NOMO-1 treated with dmso at 0.1 percent for 144 hours (cell line): ENCODE measurements around the gene SPSB4.
A peak's percentile ranks its signal among the peaks of the same experiment; 100 is the strongest.

Experiments
- DNase-seq: peaks from one replicate; lab custom pipeline; 2025; ENCODE audit not compliant: unreplicated experiment; lab: John Stamatoyannopoulos, UW

The SPSB4 gene

DNA sequence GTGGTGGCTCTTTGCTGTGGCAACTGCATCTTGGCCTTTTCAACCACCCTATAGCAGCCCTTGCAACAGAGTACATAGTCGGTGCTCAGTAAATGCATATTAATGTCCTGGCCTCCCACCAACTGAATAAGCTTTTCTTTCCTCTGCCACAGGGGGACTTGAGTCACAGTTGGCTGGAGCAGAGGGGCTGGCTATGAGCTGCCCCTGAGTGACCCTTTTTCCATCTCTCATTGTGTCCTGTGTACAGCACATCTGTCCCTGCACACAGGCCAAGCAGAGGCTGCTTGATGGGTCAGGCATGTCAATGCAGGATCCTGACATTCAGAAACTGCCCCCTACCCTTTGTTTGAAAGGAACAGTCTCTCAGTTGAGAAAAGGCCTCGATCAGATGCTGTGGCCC lies 22.4 kb downstream of the SPSB4 start:
- DNase-seq = no peak

DNA sequence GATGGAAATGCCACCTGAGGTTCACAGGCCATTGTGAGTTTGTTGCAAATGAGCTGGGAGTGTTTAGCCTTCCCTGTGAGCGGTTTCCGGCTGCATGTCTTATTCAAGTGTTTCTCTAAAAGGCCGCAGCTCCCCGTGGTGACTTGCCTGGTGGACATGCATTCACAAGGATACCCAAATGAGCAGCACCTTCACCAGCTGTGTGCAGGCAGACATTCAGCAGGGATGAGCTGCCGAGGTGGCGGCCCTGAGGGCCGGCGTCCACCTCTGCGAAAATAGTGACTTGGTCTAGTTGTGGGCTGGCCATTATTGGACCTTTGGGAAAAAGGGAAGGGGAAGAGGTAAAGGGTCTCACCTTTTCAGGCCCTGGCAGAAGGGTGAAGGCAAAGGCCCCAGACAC lies 23.4 kb downstream of the SPSB4 start:
- DNase-seq = no peak

DNA sequence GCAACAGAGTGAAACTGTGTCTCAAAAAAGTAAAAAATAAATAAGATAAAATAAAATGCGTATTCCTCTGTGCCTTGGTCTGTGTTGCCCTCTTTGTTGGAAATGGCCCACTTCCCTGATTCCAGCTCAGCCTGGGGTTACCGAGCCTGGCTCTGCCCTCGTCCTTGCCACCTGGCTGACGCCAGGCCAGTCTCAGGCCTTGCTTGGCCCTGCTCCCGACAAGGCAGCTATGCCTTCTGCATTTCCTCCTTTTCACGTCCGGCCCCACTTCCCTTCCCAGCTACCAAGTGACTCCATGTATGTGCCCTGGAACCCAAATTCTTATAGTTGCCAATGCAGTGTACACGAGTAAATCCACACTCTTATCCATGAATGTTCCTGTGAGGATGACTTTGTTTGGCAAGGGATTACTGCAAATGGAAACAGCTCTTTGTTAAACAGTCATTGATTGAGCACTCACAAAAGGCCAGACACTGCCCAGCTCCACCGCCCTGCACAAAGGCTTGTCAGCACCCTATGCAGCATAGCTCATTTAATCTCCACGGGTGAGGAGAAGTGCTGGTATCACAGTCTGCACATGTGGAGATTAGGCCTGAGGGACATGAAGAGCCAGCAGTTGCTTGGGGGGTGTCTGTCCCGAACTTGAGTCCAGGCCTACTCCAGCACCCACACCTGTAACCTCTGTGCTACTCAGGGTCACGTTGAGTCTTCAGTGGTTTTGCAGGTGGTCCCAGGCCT lies 25.1 kb downstream of the SPSB4 start:
- DNase-seq = no peak

DNA sequence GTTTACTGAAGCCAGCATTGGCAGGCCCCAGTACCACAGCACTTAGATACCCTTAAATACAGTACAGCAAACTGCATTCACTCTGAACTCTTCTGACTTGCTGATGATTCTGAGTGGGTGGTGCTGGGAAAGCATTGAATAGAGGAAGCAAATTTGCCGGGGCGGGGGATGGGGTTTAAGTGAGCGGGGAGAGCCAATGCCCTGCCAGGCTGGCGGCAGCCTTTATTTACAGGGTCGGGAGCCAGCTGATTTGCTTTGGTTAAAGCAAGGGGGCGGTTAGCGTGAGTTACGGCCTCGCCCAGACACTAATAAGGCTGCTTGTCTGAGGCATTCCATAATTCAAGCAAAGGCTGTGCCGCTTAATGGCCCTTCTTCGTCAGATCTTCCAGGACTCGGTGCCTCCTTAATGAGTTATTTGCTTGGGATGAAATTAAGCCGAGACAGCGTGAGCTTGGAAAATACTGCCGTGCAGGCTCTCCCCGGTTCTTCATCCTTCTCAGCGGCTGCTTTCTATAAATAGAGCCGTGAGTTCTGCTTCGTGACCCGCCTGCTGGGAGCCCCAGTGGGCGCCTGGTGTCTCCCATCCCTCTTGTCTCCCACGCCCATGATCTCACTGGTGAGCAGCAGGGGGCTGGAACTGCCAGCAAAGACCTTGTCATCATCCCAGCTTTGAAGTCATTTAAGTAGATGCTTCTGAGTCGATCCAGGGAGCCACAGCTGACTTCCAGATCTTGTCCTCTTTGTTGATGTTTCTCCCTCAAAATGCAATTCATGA lies 25.8 kb downstream of the SPSB4 start:
- peak; percentile 53 for DNase-seq

DNA sequence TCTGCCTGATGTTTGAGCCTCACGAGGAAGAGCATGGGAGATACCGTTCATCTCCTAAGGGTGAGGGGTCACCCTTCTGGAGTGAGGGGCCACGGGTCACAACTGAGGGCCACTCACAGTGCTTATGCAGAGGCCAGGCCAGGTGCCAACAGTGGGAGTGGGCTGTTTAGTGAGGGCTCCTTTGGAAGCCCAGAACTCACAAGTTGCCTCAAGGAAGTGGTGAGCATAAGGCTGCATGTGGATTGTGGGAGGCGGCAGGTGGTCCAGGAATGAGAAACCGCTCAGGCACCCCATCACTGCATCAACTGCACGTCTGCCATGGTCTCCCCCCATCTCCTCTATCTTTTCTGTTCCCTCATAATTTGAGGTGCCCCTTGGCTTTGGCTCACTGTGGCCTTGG lies 26.5 kb downstream of the SPSB4 start:
- DNase-seq = no peak

DNA sequence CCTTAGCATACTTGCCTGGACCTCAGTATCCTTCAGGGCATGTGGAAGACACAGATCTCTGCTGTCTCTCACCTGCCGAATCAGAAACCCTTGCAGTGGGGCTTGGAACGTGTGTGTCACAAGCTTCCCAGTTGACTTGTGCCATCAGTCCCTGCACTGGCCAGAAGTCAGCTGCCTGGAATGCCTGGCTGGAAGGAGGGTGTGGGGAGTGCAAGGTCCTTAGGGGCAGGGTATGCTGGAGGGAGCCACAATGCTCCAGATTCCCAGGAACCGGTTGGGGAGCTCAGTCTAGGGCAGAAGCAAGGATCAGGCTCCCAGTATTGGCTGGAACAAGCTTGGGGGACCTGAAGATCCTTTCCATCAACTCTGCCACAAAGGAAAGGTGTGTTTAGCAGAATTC lies 27.1 kb downstream of the SPSB4 start:
- DNase-seq = no peak

DNA sequence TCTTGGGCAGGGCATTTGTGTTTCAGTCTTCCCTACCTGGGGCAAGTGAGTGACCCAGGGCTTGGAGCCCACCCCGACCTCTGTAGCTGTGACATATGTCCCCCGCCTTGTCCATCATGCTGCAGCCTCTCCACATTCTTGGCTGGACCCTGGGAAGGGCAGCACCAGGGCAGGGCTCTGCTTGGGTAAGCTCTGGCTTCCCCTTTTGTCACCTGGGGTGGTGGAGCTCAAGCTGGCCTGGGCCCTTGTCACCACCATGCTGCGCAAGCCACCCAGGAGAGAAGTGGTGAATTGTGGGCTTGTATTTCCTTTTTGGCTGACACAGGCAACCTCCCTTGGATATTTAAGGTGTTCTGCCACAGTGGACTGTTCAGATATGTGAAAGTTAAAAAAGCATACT lies 29.3 kb downstream of the SPSB4 start:
- no peak for DNase-seq

DNA sequence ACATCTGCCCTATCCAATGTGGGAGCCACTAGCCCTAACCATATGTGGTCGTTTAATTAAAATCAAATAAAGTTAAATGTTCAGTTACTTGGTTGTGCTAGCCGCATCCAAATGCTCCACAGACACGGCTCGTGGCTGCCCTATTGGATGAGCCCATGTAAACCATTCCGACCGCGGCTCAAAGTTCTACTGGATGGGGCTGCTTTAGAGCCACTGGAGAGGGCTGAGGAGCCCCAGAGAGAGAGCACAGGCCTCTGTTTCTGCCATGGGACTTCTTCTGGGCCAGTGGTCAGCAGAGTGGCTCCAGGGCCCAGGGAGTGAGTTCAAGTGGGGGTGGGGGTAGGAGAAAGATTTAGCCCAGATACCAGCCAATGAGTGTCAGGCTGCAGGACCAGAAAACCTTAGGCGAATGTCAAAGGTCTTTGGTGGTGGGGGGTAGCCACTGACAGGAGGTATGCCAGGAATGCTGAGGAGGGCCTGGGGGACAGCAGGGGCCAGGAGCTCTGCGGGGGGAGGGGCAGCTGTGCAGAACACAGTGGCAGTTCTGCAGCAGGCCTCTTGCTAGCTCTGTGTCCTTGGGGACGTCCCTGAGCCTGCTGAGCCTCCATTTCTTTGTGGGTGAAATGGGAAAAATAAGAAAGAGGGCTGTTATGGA lies 30.1 kb downstream of the SPSB4 start:
- DNase-seq = no peak

DNA sequence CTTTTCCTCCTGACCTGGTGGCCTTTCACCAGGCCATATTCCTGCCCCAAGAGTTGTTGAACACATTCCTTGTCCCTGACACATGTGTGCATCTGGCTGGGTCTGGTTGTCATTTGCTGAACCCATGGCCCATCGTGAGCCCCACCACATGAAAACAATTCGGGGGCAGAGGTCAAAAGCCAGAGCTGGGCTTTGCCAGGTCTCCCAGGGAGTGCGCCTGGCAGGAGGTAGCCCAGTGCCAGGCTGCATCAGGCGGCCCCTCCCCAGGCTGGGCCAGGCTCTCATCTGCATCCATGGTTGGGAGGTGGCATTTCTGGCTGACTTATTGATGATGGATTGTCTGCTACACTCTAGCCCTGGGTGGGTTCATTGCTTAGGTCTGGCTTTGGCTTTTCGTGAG lies 30.9 kb downstream of the SPSB4 start:
- DNase-seq = no peak

DNA sequence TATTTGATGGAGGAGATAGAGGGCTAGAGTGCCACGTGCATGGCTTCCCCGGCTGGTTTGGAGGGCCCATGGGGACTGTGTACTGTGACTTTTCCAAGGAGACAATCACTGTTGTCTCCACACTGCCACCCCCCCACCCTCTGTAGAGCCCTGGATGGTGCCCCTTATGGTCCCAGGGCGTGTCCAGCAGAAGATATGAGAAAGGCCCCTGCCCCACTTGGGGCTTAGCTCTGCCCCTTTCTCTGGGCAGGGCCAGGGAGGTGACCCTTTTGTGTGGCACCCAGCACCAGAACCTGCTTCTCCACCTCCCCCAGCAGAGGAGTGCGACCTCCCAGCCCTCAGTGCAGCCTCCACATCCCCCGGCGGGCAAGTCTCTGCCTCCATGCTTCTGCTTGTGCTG lies 32.1 kb downstream of the SPSB4 start:
- DNase-seq = no peak

DNA sequence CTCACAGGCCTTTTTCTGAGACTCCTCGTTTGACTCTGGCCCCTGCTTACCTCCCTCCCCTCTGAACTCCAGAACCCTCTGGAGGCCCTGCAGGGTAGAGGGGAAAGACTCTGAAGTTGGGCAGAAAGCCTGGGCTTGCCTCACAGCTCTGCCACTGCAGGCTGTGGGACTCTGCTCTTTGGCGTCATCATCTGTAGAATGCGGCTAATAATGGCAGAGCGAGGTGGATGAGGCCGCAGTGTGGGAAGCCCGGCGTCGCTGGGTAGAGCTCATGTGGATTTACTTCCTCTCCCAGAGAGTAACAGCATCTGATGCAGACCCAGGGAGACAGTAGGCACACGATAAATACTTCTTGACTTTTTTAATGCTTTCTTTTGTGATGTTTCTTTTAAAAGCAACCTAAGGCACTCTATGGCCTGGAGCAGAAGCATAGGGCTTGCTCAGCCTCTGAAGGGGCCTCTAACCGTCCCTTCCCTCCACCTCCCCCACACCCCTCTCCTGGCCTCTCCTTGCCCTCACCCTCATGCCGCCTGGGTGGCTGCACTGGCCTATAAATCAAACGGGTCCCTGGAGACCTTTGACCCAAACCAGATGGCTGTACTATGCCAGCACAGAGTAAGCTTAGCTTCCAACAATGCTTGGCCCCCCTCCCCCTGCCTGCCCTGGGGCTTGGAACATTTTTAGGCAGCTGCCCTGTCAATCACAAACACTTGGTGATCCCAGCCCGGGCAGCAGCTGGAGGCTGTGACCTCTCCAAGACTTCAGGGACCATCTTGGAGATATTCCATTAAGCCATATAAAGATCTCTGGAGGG lies 32.9 kb downstream of the SPSB4 start:
- DNase-seq = no peak

DNA sequence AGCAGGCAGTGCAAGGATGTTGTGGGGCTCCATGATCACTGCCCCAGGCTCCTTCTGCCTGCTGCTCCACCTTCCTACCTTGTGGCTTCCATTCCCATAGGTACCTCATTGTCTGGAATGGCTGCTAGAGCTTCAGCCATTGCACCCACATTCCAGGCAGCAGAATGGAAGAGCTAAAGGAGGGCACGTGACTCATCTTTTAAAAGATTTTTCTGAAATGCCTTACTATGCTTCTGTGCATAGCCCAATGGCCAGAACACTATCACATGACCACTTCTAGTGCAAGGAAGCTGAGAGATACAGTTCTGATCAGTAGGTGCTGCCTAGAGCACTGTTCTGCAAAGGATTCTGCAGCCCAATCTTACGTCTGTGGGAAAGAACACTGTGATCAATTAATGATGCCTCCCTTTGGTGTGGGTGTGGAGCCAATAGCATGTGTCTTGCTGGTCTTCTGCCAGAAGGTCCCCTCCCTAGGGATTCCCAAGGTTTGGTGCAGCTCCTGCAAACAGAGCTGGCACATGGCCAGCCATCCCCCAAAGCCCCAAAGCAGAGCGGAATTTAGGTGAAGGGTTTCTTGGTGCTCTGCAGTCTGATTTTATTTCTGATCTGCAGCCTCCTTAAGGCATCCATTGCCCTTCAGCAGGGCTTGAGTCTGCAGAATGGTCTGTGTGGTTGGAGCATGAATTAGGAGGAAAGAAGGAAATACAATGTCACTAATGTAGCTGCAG lies 34.4 kb downstream of the SPSB4 start:
- DNase-seq = no peak

DNA sequence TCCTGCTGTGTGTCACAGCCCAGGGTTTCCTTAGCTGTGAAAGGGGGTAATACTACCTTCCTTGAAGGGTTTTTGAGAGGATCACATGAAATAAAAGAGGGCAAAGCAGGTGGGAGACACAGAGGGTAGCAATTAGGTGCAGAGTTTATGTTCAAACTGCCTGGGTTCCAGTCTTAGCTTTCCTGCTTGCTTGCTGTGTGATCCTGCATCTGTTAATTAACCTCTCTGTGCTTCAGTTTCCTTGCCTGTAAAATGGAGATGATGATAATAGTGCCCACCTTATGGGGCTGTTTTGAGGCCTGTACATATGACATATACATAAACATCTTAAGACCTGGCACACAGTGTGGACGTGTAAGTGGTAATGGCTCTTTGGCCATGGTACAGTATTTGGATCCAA lies 35.0 kb downstream of the SPSB4 start:
- no peak for DNase-seq

DNA sequence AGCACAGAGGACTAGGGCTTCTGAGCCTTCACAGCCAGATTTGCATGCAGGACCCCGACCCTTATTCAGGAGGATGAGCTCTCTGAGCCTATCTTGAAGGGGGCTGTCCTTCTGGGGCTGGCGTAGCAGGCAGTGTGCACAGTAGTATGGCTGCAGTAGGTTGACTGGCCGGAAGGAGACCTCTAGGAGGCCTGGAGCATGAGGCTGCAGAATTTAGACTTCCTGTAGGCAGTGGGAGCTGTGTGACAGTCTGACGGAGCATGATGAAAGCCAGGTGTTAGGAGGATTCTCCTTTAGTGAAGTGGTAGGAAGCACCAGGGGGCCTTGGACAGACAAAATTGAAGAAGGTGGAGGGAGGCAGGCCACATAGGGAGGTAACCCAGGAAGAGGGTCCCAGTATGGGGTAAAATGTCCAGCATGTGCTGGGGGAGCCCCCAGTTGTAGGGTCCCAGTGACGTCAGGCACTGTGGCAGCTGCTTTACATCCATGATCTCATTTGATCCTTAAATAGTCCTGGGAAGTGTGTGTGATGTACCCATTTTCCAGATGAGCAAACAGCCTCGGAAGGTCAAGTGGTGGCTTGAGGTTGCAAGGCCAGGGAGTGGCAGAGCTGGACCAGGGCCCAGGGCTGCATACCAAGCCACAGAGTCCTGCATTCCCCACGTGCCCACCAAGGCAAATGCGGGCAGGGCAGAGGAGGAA lies 36.1 kb downstream of the SPSB4 start:
- DNase-seq = no peak

DNA sequence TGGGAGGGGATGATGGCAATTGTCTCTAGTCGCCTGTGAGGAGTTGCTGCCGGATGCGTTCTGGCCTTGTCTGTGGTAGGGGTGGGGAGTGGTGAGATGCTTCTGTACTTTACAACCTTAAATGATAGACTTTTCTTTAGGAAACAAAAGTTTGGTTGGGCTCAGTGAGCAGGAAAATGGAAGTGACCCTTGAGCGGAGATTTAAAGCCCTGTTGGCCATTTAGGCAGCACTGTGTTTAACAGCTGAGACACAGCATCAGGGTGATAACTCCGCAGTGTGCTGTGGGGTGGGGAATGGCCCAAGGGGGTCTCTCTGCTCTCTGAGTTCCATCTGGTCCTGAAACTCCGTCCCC lies 36.6 kb downstream of the SPSB4 start:
- DNase-seq = no peak

DNA sequence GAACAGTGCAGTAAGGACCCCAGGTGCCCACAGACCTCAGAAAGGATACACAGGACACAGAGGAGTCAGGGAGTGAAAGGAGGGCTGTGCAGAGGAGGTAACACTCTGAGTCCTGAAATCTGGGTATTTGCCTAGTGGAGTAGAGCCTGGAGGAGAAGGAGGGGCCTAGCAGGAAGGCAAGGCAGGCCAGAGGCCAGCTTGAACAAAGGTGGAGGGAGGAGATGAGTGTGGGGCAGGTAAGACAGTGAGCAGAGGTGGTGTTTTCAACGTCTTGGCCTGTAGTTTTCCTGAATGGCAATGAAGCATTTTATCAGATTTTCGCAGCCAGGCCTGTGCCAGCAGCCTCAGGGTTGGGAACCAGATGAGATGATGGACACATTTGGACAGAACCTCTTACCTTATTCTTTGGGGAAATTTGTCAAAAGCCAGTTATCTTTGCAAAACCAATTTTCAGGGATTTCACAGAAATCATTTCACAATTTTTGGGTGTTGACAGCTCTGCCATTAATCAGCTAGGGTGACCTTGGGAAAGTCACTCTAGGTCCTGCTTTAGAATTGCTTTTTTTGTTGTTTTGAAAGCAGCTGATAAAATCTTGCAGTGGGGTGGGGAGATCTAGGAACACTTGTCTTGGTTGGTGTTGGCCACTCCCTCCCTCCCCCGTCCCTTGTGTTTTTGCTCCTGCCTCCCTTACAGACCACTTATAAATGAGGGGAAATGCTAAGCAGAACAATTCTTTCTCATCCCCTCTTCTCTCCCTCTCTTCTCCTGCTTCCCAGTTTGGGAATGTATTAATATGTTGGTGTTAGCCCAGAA lies 38.4 kb downstream of the SPSB4 start:
- DNase-seq = no peak

DNA sequence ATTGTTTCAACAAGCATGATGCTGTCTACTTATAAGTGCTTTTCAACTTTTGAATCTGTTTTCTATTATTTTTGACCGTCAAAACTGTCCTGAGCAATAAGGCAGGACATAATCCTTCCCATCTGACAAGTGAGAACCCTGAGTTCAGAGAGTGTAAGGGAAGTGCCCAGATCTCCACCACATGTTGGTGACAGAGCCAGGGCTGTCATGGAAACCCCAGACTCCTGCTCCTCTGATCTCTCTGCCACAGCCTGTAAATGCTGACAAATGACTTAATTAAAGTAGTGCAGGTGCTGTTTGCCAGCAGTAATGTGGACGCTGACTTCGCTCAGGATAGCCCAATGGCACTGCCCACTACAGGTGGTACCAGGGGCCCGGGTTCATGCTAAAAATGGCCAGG lies 40.3 kb downstream of the SPSB4 start:
- DNase-seq = no peak

DNA sequence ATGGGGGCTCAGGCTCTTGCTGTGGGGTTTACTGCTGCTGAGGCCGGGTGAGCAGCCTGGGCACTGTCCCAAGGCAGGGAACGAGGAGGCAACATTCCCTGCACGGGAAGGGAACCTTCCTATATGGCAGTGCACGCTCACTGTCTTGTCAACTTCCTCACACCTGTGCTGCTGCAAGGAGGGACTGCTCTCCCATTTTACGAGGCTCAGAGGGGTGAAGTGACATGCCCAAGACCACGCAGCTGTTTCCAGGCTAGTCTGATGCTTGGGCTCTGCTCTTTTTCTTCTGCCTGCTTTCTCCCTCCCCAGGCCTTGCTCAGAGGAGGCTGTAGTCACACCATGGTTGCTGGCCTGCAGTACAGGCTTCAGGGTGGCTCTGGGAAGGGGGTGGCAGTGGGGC lies 41.5 kb downstream of the SPSB4 start:
- no peak for DNase-seq

DNA sequence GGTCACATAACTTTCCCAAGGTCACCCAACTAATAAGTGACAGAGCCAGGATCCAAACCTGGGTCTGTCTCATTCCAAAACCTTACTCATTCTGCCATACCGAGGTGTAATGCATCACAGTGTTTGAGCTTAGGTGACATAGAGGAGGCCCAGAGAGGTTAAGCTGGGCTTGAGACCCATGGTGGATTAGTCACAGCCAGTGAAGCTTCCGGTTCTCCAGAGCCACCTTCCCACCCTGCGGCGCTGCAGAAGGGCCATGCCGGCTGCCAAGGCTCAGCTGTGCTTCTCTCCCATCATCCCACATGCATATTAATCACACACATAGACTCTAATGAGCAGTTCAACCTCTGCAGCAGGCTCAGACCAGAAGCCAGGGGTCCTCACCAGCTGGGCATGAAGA lies 42.2 kb downstream of the SPSB4 start:
- DNase-seq = no peak
